GM12873 (cell line): Measurements from ENCODE around the gene PSD.

Source experiments
- CTCF ChIP-seq: IDR thresholded peaks from 2 replicates; pipeline ENCODE4 v1.5.1; 2012; ENCODE audit warnings: low read depth, mild to moderate bottlenecking, moderate library complexity, low read length, control low read depth; ENCODE audit not compliant: insufficient read depth; ENCODE audit errors: missing control alignments

The PSD gene

DNA sequence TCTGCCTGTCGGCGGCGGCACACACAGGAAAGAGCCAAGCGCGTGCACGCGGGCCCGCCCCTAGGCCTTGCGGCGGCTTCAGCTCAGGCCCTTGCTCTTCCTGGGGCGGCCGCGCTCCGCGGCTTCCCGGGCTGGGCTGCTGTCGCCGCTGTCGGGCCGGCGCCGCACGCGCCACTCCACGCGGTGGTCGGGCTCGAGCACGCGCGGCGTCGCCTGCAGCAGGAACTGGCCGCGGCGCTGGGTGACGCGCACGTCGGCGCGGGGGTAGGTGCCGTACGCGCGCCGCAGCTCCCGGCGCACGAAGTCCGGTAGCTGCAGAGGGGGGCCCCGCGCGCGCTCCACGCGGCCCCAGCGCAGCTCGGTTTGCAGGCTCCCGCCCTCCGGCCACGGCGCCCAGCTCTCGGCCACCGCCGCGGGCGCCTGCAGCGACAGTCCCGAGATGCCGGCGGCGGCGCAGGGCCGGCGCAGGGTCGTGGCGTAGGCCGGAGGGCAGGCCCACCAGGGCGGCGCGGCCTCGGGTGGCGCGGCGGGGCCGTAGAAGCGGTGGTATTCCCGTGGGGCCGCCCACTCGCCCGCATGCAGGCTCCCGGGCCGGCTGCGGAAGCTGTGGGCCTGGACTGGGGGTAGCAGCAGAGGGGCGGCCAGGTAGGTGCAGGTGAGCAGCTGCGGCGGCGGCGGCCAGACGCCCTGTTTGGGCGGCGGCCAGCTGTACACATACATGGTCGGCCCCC lies 32.0 kb upstream of the PSD start:
- no peak for TF ChIP-seq CTCF

DNA sequence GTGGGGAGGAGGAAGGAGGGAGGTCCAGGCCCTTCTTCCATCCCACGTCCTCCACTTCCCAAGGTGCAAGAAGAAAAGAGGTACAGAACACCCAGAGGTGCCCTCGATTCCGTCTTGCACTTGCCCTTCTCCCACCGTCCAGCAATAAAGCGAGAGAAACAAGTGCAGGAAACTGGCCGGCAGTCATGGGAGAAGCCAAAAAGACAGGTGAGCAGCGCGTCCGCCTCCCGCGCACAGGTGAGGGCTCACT lies 31.5 kb upstream of the PSD start:
- TF ChIP-seq CTCF = no peak

DNA sequence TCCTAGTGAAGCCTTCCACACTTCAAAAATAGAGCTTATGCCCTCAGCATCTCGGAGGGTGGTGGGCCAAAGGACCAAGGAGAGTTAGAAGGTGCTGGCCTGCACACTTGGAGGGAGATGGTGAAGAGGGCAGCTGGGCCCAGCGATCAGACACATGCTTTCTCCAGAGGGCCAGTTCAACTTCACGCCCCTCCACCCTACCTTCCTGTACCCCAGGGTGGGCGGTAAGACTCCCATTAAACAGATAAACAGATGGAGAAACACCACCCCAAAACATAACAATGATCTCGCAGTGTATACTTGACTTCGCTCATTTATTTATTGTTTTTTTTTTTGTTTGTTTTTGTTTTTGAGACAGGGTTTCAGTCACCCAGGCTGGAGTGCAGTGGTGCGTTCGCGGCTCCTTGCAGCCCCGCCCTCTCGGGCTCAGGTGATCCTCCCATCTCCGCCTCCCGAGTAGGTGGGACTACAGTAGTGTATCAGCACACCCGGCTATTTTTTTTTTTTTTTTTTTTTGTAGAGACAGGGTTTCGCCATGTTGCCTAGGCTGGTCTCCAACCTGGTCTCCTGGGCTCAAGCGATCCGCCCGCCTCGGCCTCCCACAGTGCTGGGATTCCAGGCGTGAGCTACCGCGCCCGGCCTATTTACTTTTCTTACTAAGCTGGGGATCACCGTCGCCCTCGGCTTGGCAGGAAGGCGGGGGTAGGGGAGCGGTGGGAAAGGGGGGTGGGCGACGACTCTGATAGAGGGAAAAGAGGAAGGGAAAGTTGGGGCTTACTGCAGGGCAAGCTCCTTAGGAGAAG lies 30.9 kb upstream of the PSD start:
- TF ChIP-seq CTCF = no peak

- no peak for TF ChIP-seq CTCF
Observed at GRCh38 chr10:102444851-102445250, 26.3 kb upstream of the PSD start.

DNA sequence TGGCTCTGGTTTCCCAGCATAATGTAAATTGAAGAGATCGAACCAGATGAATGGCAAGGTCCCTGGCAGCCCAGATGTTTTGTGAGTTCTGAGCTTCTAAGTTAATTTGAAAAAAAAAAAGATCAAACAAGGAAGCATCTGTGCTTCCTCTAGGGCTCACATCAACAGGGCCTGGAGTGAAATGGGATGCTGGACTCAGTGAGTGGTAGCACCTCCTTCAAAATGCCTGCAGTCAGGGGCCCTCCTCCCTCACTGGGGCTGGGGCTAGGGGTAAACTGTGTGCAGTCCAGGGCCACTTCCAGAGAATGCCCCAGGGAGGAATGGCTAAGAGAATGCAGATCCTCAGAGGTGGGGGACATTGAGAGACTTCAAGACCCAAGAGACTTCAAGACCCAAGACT lies 19.8 kb upstream of the PSD start:
- TF ChIP-seq CTCF = no peak

GRCh38 chr10:102437515-102437914 lies 18.9 kb upstream of the PSD start:
- TF ChIP-seq CTCF = no peak

- TF ChIP-seq CTCF = no peak
Observed at GRCh38 chr10:102436312-102436711, 17.7 kb upstream of the PSD start.
